ENCODE measurements around the gene KLHL6.
"Not testable (repeated sequence)": the region's sequence is repeated elsewhere in the genome, so short reads cannot be mapped to it uniquely, and the experiment has no call there.

- TF ChIP-seq POLR2A, CTCF (IDR thresholded peaks at IDR 0.05): not testable (repeated sequence)
Observed at GRCh38 chr3:183520295-183520694, 35.2 kb downstream of the KLHL6 start.

Data from thyroid gland (tissue), 4 donors.